ENCODE data around the gene CCDC27.
"Not testable (repeated sequence)": the region's sequence is repeated elsewhere in the genome, so short reads cannot be mapped to it uniquely, and the experiment has no call there.

Gene CCDC27

DNA sequence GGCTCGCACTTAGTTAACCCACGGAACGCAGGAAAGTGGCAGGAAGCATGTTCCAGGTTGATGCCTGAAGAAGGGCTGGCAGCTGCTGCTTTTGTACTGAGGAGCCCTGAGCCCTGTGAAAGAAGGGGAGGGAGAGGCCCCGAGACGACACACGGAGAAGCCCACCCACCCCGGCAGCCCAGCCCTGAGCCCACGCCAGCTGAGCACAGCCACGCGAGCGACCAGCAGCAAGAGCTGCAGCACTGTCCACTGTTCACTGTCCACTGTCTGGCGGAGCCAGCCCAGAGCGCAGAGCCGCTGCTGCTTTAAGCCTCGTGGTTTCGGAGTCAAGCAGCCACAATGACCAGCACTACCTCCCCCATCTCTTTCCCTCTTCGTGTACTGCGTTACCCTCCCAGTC lies 38.7 kb downstream of the CCDC27 start:
- no peak for DNase-seq (ENCODE audit: low read depth in 2 of 2)

DNA sequence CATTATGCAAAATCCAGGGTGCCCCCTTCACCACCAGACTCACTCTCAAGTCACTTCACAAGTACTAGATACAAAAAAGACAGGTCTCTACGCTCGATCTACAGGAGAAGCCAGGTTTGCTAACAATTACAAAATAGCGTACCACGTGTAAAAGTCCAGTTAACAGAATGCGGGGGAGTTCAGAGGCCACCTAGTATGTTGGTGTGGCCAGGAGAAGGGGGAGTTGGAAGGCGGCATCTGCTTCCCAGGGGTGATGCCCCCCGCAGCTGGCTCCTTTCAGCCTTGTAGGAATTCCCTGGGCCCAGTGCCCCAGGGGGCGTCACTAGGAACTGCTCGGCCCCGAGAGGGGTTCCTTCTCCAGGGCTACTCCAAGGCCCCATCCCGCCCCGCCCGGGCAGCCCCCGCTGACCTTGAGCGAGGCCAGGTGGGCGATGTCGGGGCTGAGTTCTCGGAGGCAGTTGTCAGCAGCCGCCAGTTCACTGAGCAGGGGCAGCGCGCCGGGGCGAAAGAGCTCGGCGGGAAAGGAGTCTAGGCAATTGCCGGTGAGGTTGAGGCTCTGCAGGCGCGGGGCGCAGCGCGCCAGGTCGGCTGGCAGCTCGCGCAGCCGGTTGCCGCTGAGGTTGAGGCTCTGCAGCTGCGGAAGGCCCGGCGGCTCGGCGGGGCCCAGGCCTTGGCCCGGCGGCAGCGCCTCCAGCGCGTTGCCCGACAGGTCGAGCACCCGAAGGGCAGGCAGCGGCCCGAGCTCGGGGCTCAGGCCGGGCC lies 43.4 kb downstream of the CCDC27 start:
- no peak for DNase-seq (ENCODE audit: low read depth in 2 of 2)

DNA sequence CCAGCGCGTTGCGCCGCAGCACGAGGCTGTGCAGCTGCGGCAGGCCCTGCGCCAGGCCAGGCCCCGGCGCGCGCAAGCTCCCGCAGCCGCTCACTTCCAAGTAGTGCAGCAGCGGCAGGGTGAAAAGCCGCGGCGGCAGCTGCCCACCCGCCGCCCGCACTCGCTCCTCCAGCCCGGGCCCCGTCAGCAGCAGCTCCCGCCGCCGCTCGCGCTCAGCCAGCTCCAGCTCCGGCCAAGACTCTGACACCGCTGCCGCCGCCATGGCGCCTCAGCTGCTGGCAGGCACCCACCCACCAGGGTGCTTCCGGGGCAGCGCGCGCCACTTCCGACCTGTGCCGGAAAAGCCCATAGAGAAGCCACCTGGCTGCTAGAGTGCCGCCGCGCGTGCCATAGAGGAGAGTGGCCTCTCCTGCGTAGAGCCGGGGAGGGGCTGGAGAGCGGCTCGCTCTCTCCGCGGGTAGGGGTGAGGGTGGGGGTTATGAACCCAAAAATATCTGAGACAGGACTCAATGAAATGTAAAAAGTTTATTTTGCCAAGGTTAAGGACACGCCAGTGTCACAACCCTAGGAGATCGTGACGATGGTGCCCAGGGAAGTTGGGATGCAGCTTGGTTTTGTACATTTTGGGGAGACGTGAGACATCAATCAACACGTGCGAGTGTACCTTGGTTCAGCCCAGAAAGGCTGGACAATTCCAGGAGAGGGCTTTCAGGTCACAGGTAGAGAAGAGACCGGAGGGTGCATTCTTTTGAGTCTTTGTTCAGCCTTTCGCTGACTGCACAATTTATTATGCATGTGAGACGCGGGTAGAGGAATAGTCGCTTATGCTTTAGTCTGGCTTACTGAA lies 44.2 kb downstream of the CCDC27 start, which contains the start of gene LRRC47:
LRRC47 (minus strand) TSS at position 284 of the 847 bp plus-strand sequence; CDS start at position 262, 22 bp downstream.
- DNase-seq (ENCODE audit: low read depth in 2 of 2), result peak; percentile 87 to 89

DNA sequence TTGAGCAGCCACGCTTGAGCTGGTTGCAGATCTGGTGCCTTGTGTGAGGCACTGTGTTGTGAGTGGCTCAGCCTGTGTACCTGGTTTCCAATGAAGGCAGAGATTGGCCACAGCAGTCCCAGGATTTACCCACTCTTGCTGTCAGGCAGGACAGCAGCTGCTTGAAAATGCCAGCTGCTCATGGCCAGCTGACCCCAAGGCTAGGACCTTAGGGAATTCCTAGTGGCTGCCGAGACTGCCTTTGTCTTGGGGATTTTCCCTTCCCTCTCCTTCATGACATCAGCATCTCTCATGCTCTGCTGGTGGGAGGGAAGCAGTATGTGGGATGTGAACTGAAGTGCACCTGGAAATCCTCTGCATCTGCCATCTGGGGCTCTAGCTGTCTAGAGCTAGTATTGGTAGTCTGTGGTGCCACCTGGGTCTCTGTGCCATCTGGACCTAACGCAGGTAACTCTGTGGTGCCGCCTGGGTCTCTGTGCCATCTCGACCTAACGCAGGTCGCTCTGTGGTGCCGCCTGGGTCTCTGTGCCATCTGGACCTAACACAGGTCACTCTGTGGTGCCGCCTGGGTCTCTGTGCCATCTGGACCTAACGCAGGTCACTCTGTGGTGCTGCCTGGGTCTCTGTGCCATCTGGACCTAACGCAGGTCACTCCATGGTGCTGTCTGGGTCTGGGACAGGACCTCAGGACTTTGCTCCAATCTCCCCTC lies 47.9 kb downstream of the CCDC27 start:
- no peak for DNase-seq (ENCODE audit: low read depth in 2 of 2)

DNA sequence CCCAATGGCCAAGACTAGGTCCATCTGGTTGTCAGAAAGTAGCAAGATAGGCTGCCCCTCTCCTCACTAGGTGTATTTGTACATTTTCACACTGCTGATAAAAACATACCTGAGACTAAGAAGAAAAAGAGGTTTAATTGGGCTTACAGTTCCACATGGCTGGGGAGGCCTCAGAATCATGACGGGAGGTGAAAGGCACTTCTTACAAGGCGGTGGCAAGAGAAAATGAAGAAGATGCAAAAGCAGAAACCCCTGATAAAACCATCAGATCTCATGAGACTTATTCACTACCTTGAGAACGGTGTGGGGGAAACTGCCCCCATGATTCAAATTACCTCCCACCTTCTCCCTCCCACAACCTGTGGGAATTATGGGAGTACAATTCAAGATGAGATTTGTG lies 48.5 kb downstream of the CCDC27 start:
- DNase-seq (ENCODE audit: low read depth in 2 of 2), result not testable (repeated sequence)

DNA sequence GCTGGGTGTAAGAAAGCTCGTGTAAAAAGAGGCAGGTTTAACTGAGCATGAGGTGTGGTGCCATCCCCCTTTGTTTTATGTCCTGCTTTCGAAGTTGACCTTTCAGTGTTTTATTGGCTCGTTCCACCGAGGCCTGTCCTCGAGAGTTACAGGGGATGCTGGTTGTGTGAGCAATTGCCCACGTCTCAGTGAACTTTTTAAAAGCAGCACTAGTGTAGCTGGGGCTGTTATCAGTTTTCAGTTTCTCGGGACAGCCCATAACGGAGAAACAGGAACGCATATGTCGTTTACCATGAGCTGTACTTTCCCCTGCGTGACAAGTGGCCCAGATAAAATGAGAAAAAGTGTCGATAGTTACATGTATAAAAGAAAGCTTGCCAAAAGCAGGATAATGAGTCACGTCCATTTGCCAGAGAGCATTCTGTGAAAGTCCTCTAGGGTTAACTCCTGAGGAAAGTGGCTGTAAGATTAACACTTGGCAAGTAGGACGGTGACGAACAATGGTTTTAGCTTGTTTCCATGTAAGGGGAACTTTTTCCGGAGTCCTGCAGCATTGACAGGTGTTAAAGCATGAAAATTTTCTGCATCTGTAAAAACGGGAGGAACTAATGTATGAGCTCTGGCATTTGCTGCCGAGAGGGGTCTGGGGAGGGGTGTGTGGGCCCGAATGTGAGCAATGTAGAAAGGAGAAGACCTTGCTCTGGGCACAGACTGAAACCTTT lies 51.8 kb downstream of the CCDC27 start:
- no peak for DNase-seq (ENCODE audit: low read depth in 2 of 2)

DNA sequence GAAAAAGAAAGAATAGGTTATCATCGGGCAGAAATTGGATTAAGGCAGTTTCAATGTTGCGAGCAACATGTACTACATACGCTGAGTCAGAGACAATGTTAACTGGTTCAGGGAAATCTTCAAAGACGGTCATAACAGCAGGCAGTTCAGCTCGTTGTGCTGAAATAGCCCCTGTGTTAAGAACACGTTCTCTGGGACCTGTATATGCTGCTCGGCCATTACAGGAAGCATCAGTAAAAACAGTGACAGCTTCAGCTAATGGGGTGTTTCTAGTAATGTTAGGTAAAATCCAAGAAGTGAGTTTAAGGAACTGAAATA lies 52.3 kb downstream of the CCDC27 start:
- DNase-seq (ENCODE audit: low read depth in 2 of 2), result not testable (repeated sequence)

DNA sequence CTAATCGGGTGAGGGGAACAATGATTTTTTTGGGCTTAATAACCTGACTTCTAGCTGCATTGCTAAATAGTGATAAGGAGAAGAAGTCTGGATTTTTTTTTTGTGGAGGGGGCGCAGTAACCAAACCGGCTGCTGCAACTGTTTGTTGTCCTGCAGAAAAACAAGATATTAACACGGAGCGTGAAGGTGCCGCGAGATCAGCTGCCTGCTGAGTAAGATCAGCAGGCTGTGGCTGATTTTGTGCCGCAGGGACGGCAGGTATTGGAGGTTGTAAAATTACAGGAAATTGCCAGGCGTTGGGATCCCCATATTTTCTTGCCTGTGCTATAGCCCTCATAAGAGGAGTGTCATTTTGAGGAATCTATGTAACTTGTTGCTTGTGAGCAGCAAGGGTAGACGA lies 52.8 kb downstream of the CCDC27 start:
- DNase-seq (ENCODE audit: low read depth in 2 of 2), result no peak

DNA sequence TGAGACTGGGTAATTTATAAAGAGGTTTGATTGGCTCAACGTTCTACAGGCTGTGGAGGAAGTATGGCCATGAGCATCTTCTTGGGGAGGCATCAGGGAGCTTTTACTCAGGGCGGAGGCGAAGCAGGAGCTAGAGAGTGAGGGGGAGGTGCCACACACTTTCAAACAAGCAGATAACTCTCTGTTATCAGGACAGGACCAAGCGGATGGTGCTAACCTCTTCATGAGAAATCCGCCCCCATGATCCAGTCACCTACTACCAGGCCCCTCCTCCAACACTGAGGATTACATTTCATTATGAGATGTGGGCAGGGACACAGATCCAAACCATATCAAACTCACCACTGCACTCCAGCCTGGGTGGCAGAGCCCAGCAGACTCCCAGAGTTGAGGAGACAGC lies 55.5 kb downstream of the CCDC27 start:
- no peak for DNase-seq (ENCODE audit: low read depth in 2 of 2)

DNA sequence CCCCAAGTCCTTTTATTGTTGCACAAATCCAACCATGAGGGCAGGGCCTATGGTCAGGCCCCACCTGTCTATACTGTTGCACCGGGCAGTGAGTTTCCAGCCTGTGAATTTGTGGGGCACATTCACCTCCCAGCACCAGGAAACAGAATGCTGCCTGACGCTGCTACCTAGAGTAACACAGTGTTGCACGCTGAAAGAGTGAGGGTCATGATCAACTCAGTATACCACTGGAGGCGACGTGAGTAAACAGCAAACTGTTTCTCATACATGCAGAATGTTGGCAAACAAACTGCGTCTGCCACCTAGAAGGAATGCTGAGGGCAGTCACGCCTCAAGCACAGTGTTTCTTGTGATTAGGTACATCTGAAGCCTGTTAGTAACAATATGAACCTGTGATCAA lies 57.4 kb downstream of the CCDC27 start:
- DNase-seq (ENCODE audit: low read depth in 2 of 2), result no peak

DNA sequence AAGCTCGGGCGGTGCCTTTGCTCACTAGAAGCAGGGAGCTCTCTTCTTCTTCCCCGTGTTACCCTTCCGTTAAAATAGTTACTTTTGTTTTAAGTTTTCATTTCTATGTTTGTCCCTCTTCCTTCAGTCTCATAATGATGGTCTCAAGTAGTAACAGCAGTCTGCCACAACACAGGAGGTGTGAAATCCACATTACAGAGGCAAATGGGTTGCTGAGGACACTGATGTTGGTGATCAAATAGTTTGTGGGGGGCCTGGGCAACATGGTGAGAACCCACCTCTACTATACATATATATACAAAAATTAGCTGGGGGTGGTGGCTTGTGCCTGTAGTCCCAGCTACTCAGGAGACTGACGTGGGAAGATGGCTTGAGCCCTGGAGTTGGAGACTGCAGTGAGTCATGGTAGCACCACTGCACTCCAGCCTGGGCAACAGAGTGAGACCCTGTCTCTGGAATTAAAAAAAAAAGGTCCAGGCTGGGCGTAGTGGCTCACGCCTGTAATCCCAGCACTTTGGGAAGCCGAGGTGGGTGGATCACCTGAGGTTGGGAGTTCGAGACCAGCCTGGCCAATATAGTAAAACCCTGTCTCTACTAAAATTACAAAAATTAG lies 58.0 kb downstream of the CCDC27 start:
- not testable (repeated sequence) for DNase-seq (ENCODE audit: low read depth in 2 of 2)

DNA sequence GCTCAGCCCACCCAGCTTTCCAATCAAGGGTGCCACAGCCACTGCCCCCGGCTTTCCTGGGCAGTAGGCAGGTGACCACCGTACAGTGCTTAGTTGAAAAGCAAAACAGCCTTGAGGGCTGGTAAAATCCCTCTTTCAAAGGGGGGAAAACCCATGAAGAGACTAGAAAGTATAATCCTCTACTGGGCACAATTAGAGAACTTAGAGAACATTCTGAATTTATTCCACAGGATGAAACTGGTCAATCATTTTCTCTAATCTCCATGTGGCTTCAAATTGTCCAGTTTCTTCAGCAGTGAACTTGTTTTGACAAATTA lies 59.3 kb downstream of the CCDC27 start:
- no peak for DNase-seq (ENCODE audit: low read depth in 2 of 2)

DNA sequence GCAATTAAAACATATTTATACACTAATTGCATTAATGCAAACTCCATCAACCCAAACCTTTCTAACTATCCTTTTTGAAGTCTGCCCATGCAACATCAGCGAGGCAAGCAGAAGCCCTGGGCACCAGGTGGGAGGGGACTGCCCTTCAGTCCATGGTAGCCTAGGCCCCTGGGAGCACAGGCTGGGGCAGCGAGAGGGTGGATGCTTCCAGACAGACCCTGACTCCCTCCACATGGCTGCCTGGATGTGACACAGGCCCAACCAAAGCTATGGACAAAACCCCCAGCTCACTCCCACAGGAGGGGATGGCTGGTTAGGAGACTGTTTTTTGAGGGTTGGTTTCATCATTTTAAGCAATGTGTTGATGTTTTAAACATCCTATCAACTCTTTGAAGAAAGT lies 61.8 kb downstream of the CCDC27 start:
- no peak for DNase-seq (ENCODE audit: low read depth in 2 of 2)

DNA sequence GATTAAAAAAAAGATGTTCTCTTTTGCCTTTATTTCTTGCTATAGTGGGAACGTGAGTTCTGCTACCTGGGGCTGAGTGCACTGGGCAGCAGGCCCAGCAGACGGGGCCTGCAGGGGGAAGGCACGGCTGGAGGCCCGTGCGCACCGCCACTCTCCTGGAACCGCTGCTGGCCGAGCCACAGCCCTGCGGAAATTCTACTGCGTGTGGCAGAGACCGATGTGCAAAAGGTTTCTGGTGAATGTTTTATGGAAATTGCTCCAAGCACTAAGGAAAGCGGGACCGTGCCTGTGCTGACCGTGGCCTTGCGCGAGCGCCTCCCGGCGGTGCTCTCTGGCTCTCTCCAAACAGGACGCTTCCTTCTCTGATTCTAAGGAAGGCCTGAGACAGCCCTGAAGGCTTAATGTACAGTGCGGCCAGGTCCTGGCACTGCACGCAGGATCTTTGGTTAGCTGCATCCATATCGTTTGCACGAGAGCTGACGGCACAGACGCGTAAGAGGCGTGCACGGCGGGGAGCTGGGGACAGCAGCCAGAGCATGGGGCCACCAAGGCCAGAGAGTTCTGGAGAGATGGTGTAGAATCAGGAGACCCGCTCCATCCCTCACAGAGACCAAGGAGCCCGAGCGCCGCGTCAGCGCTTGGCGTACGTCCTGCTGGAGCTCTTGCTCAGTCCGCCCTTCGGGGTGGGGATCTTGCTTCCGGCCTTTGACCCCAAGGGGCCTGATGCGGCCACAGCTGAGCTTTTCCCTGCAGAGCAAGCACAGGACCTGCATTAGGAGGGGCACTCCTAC lies 62.7 kb downstream of the CCDC27 start:
- DNase-seq (ENCODE audit: low read depth in 2 of 2), result no peak

DNA sequence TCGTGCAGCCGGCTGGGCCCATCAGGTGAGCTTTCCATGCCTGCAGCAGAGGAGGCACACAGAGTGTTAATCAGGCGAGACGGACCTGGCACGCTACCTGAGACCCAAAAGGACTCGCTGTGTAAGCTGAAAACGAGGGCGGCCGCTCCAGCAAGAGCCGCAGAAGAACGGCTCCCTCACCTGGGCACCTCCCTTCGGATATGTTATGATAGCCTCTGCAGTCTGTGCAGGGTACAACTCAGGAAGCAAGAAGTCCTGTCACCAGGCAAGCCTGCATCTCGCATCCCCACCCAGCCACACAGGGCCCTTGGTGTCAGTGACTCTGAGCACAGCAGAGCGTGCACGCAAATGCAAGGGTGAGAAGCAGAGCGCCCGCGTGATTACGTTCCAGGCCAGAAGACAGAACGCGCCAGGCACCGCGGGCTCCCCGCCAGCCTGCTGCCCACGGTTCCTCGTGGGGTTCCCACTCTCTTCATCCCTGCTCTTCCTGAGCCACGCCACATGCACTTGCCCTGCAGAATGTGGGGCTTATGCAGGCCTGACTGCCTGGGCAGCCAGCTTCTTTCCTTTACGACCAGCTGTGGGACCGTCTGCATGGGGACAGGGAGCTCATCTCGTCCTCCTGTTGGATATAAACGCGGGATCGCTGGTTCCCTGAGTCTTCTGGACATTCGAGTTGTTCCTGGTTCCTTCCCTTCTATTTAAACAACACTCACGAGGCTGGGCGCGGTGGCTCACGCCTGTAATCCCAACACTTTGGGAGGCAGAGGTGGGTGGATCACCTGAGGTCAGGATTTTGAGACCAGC lies 64.3 kb downstream of the CCDC27 start:
- DNase-seq (ENCODE audit: low read depth in 2 of 2), result no peak

DNA sequence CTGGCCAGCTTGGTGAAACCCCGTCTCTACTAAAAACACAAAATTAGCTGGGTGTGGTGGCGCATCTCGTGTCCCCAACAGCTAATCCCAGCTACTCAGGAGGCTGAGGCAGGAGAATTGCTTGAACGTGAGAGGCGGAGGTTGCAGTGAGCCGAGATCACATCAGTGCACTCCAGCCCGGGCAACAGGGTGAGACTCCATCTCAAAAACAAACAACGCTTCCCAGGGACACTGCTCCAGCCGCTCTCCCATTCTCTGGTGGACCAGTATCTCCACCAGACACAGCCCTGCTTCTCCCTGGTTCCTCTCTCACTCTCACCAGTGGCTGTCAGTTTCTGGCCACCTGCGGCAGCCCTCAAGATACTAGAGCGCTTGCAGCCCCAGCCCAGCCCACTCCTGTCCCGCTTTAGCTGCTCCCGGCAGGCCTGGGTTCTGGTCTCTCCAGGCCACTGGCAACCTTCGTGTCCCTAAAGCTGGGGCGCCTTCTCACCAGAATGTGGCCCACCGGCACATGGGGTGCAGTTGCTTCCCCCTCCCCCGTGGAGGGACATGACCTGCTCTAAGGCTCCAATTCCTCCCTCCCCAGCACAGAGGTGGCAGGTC lies 65.0 kb downstream of the CCDC27 start:
- DNase-seq (ENCODE audit: low read depth in 2 of 2), result no peak

DNA sequence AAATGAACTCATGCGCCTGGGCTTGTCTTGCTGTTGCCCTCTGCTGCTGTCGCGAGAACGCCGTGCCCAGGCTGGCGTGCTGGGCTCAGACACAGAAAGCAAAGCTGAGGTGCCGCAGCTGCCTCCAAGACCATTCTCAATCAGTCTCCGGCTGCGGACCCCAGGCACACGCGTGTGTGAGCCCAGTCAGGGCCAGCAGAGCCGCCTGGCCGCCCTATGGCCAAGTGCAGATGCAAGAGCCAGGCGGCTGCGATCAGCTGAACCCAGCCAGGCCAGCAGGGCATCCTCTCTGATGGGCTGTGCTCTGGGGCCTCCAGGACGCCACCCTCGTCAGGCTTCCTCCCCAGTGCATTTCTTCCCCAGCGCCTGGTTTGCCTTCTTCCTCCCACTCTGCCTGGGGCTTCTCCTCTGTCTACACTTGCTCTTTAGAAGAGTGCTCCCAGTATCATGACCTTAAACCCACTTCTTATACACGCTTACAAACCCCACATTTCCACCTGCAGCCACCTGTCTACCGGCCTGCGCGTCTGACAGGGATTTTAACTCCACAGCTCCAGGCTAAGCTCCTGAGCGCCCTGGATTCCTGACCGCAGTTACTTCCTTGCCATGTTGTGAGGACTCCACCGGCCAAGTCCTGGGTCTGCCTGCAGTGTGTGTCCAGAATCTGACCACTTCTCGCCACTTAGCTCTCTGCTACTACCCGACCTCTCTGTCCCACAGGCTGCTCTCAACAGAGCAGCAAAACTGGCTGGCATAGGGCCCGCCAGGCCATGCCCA lies 65.8 kb downstream of the CCDC27 start:
- no peak for DNase-seq (ENCODE audit: low read depth in 2 of 2)

DNA sequence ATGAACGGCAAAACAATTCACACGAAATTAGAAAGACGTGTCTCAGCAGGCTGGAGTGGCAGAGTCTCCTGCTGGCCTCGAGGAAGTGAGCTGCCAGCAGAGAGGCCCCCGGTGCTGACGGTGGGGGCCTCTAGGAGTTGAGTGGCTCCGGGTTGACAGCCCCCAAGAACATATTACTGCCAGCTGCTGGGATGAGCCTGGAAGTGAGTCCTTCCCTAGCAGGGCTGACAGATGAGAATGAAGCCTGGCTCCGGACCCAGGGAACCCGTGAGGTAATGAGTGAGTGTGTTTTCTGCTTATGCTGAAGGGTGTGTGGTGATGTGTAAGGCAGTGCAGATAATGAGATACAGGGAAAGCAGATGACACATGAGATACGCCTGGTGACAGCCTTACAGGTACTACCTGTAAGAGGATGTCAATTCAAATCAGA lies 67.5 kb downstream of the CCDC27 start:
- no peak for DNase-seq (ENCODE audit: low read depth in 2 of 2)

DNA sequence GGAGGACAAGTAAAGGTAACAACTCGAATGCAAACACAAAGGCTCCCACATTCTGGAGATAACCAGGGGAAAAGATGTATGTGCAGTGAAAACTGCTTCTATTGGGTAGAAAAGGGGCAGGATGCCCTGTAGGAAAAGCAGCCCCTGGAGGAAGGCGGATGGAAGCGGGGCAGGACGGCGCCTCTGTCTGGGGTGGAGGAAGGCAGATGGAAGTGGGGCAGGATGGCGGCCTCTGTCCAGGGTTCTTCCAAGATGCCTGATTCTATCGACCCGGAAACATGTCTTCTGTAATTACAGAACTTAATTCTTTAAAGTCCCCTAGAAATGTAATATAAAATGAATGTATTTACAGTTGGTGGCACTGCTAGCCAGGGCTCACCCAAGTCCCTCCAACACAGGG lies 68.1 kb downstream of the CCDC27 start:
- no peak for DNase-seq (ENCODE audit: low read depth in 2 of 2)

Data from stimulated activated CD8-positive, alpha-beta memory T cell treated with anti-CD3 and anti-CD28 coated beads, Interleukin-15, amount 100 ng/mL, for 4 hours (primary cell).